Smooth muscle cell of bladder (primary cell): ENCODE measurements around the gene IL17RD. TPM values are rescaled to one million over a fixed set of nuclear protein-coding genes. Genes with fewer than 3 reads are reported as not detected.

Source experiments
- total RNA-seq: library from RNA; depleted of rRNA; stranded (reverse); fragments of >200 nt; gene quantifications from 2 replicates; pipeline ENCODE4 v1.2.3, GENCODE V29; 2014

The IL17RD gene
- 1.1 and 2.0 TPM in 2 replicates for total RNA-seq

GRCh38 chr3:57164657-57165573 lies at the start of gene IL17RD:
TSS of gene IL17RD (minus strand) at chr3:57165353. CDS start at chr3:57165286, 67 bp downstream.

GRCh38 chr3:57199895-57200297 lies 34.7 kb upstream of the IL17RD start, which contains the start of gene HESX1:
TSS of gene HESX1 (minus strand) at chr3:57199978. CDS start at chr3:57199918, 60 bp downstream.

GRCh38 chr3:57060089-57060821 lies 104.9 kb downstream of the IL17RD start, which contains the start of gene SPATA12:
TSS of gene SPATA12 (plus strand) at chr3:57060664. CDS start at chr3:57073695, 13,031 bp downstream.

Other genes starting within 250 kb of the IL17RD start
- not detected in 2 replicates for gene SPATA12, start 104.7 kb downstream of the IL17RD start, total RNA-seq
- gene HESX1, start 34.6 kb upstream of the IL17RD start, total RNA-seq = 0.14 and 0.65 TPM in 2 replicates
- 39.3 and 46.5 TPM in 2 replicates for gene APPL1, start 62.4 kb upstream of the IL17RD start, total RNA-seq
- under 0.01 TPM in 1 of 2 replicates, not detected in the other for gene ASB14, start 127.3 kb upstream of the IL17RD start, total RNA-seq